BLaER1 (cell line): ENCODE measurements around the gene KCNN3.

Experiments used
- H3K27ac ChIP-seq: shearing (Covaris generic); formaldehyde crosslinking; 2 replicates; pipeline ENCODE4 v1.8.1; 2022
- H3K27me3 ChIP-seq: shearing (Covaris generic); formaldehyde crosslinking; 2 replicates; pipeline ENCODE4 v1.8.1; 2022
- H3K36me3 ChIP-seq: shearing (Covaris generic); formaldehyde crosslinking; 2 replicates; pipeline ENCODE4 v1.8.1; 2022
- H3K4me1 ChIP-seq: shearing (Covaris generic); formaldehyde crosslinking; 2 replicates; pipeline ENCODE4 v1.8.1; 2022
- H3K4me2 ChIP-seq: shearing (Covaris generic); formaldehyde crosslinking; 2 replicates; pipeline ENCODE4 v1.8.1; 2022
- H3K4me3 ChIP-seq: shearing (Covaris generic); formaldehyde crosslinking; 2 replicates; pipeline ENCODE4 v1.8.1; 2022
- H3K9ac ChIP-seq: shearing (Covaris generic); formaldehyde crosslinking; 2 replicates; pipeline ENCODE4 v1.8.1; 2022
- H3K9me3 ChIP-seq: shearing (Covaris generic); formaldehyde crosslinking; 2 replicates; pipeline ENCODE4 v1.8.1; 2022
- H4K20me1 ChIP-seq: shearing (Covaris generic); formaldehyde crosslinking; 2 replicates; pipeline ENCODE4 v1.8.1; 2022
- Cebpa-rat ChIP-seq: shearing (Covaris generic); IDR thresholded peaks from 2 replicates; pipeline ENCODE4 v1.8.1; 2022

The KCNN3 gene

DNA sequence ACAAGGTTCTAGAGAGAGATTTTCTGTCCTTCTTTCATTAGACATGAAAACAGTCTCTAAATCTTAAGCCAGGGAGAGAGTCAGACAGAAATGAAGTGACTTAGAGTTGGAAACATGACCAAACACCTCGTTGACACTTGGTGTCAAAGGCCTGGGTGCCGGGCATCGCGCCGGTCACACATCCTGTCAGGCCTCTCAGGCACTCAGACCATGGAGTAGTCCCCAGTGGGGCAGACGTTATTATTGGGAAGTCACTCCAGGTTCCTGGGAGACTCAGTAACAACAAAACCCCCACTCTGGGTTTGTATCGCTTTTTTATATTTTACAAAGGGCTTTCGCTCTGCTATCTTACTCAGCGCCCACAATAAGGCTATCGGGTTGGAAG lies 25.8 kb downstream of the KCNN3 start:
- TF ChIP-seq Cebpa-rat: no peak
- Histone ChIP-seq H3K9me3 (no peaks in the 10 kb centered on the region), H3K9ac (no peak overlapping the region), H4K20me1 (no peaks in the 10 kb centered on the region), H3K27me3 (no peaks in the 10 kb centered on the region), H3K36me3 (no peaks in the 10 kb centered on the region), H3K4me3 (no peak overlapping the region), H3K27ac (no peak overlapping the region), H3K4me2 (0 out of 2 replicates have a peak overlapping the region, but pooled peaks have one; percentile 23), H3K4me1 (peaks cover 80% of the 10 kb centered on the region)

DNA sequence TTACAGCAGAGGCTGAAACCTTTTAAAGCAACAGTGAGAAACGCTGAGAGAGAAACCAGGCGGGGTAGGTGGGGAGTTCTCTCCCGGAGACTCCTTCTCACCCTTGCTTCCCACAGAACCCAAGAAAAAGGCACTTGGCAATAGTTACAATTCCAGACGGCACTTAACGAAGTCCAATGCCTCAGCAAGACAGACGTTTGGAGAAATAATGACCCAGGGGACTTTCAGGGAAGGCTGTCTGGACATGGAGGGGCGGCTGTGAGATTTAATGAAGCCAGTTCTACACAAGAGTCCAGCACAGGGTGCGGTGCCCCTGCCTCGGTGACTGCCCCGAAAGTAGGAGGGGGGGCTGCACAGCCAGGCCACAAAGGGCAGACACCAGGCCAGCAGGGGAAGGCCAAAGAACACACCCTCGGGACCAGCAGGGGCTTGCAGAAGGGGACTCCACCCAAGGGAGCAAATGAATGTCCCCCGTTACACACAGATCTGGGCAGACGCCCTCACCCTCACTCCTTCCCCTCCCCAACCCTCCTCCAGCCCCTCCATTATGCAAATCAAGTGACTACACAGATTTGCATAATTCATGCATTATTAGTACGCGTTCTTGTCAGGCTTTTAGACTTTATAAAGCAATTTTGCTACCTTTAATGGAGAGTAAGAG lies 26.3 kb downstream of the KCNN3 start:
- H3K27me3 ChIP-seq: no peaks in the 10 kb centered on the region
- H4K20me1 ChIP-seq: no peaks in the 10 kb centered on the region
- H3K9ac ChIP-seq: no peak overlapping the region
- peak overlapping the region; percentile 23; the same call in 1 of the 2 replicates for H3K4me2 ChIP-seq
- H3K4me1 ChIP-seq: peaks cover 80% of the 10 kb centered on the region
- H3K4me3 ChIP-seq: no peak overlapping the region
- no peak for TF ChIP-seq Cebpa-rat
- no peak overlapping the region for H3K27ac ChIP-seq
- no peaks in the 10 kb centered on the region for H3K36me3 ChIP-seq
- no peaks in the 10 kb centered on the region for H3K9me3 ChIP-seq

DNA sequence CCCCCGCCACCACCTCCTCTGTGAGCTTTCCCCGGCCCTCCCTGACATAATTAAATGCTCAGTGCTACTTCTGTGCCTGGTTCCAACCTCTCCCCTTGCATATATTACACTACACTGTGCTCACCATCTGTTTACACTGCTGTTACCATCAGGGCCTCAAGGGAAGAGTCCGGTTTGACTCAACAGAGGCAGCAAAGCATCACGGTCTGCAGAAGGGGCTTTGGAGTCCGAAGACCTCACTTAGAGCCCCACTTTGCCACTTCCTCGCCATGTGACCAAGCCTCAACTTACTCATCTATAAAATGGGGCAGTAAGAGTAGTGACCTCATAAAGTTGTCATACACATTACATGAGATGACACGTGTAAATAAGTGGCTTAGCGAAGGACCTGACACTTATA lies 27.4 kb downstream of the KCNN3 start:
- no peak overlapping the region for H3K9ac ChIP-seq
- H4K20me1 ChIP-seq: no peaks in the 10 kb centered on the region
- H3K4me1 ChIP-seq: peaks cover 91% of the 10 kb centered on the region
- no peak for TF ChIP-seq Cebpa-rat
- H3K9me3 ChIP-seq: no peaks in the 10 kb centered on the region
- H3K36me3 ChIP-seq: no peaks in the 10 kb centered on the region
- H3K4me3 ChIP-seq: no peak overlapping the region
- H3K4me2 ChIP-seq: no peak overlapping the region
- H3K27me3 ChIP-seq: no peaks in the 10 kb centered on the region
- H3K27ac ChIP-seq: no peak overlapping the region

DNA sequence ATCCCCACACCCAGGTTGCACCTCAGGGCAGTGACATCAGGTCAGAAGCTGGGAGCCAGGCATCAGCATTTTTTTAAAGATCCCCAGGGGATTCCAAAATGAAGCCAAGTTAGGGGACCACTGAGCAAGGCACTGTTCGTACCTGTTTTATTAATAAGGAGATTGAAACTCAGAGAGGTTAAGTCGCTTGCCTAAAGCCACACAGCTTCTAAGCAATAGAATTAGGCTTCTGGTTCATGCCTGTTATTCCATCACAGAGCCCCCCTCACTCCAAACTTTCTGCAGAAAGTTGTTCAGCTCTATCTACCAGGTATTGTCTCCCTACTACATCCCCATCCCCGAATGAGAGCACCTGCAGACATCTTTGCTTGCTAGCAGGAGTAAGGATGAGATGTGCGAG lies 28.7 kb downstream of the KCNN3 start:
- H3K9me3 ChIP-seq: no peaks in the 10 kb centered on the region
- peak overlapping the region; percentile 85 for H3K4me2 ChIP-seq
- H3K36me3 ChIP-seq: no peaks in the 10 kb centered on the region
- peak overlapping the region; percentile 83; the same call in 1 of the 2 replicates for H3K27ac ChIP-seq
- no peaks in the 10 kb centered on the region for H4K20me1 ChIP-seq
- peaks cover 94% of the 10 kb centered on the region for H3K4me1 ChIP-seq
- no peak overlapping the region for H3K4me3 ChIP-seq
- H3K9ac ChIP-seq: peak overlapping the region; percentile 53; the same call in 1 of the 2 replicates
- no peaks in the 10 kb centered on the region for H3K27me3 ChIP-seq
- no peak for TF ChIP-seq Cebpa-rat

DNA sequence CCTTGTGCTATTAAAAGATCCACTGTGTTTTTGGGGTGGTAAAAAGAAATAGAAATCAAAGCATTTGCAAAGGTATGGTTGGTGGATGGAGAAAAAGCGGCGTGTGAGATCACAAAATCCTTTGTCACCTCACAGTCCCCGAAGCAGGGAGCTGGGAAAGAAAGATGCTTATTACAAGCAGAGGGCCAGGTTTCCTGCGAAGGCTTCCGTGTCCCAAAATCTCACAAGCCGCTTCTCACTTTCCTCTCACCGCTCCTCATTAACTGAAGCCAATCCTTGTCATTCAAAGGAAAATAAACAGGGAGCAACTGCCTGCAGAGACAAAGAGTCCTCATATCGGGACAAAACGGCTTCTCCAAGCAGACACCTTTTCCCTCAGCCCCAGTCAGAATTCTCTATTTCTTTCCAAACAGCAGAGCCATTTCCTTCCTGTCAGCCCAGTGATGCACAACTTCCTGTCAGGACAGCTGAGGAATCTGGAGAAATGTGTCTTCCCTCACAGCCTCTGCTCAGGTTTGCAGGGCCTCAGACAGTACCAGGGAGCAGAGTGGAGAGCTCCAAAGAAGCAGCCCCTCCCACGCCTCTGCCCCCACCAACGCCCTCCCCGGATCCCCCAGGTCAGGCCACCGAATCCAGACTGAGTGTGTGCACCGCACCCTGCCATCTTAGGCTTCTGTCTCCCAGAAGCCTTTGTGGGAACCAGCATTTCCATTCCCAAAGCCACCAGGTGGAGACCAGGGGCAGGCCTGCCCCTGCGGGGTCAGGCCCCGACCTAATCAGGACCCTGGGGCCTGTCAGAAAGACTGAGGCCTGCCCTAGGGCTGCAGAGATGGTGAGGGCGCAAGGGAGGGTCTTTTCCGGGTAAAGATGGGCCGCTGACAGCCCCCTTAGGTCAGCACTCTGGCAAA lies 29.6 kb downstream of the KCNN3 start:
- no peak for TF ChIP-seq Cebpa-rat
- H3K4me2 ChIP-seq: peak overlapping the region; percentile 85
- peaks cover 94% of the 10 kb centered on the region for H3K4me1 ChIP-seq
- H3K9ac ChIP-seq: peak overlapping the region; percentile 53
- H3K4me3 ChIP-seq: no peak overlapping the region
- peak overlapping the region; percentile 83 for H3K27ac ChIP-seq
- H3K36me3 ChIP-seq: no peaks in the 10 kb centered on the region
- no peaks in the 10 kb centered on the region for H3K27me3 ChIP-seq
- no peaks in the 10 kb centered on the region for H4K20me1 ChIP-seq
- H3K9me3 ChIP-seq: no peaks in the 10 kb centered on the region

DNA sequence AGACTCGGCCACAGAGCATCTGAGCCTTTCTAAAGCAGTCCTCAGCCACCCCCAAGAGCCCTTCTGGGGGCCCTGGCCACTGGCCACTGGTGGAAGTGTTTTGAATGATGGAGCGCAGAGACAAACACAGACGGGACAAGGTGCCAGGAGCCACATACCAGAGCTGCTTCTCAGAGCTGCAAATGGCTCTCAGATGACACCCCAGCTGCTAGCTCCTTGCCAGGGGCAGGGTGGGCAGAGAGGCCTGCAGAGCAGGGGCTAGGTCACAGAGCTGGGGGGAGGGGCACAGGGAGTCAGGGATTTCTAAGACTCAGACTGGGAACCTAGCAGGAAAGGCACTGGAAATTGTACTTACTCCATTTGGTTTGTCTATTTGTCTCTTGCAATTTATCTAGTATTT lies 30.4 kb downstream of the KCNN3 start:
- Histone ChIP-seq H3K27me3 (no peaks in the 10 kb centered on the region), H3K4me1 (peaks cover 90% of the 10 kb centered on the region), H3K27ac (peak overlapping the region; percentile 83; the same call in 1 of the 2 replicates), H4K20me1 (no peaks in the 10 kb centered on the region), H3K4me2 (peak overlapping the region; percentile 85), H3K9me3 (no peaks in the 10 kb centered on the region), H3K9ac (no peak overlapping the region), H3K4me3 (no peak overlapping the region), H3K36me3 (no peaks in the 10 kb centered on the region)
- no peak for TF ChIP-seq Cebpa-rat

DNA sequence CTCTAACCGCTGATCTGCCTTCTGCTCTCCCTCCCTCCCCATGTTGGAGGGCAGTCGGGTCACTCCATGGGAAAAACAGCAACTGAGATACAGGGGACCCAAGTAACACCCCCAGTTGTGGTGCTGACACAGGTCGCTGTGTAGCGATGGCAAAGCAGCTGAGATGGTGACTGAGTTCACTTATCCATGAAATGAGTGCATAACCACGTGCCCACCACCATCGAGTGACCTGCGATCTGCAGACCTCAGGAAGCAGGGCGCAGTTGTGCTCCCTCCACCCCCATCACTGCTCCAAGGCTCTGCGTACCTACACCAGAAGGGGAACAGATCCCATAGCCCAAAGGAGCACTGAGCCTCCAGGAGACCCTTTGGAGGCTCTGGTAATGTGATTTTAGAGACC lies 31.1 kb downstream of the KCNN3 start:
- Histone ChIP-seq H3K27me3 (no peaks in the 10 kb centered on the region), H3K27ac (peak overlapping the region; percentile 83; the same call in 1 of the 2 replicates), H3K4me3 (no peak overlapping the region), H3K9ac (no peak overlapping the region), H4K20me1 (no peaks in the 10 kb centered on the region), H3K36me3 (no peaks in the 10 kb centered on the region), H3K4me2 (peak overlapping the region; percentile 85), H3K4me1 (peaks cover 85% of the 10 kb centered on the region), H3K9me3 (no peaks in the 10 kb centered on the region)
- TF ChIP-seq Cebpa-rat: no peak

DNA sequence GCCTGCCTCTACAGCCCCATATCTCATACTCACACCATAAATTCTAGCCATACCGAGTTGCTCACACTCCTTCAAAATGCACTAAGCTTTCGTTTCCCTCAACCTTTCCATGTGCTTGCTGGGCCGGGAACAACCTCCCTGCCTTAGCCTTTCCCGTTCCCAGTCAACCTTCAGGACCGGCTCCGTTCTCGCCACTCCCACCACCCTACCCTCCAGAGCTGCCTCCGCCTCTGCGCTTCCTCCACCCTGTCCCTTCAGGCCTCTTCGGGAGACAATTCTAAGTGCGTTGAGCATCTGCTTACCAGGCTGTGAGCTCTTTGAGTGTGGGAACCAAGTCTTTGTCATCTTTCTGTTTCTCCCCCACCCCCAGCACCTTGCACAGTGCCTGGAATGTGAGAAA lies 31.6 kb downstream of the KCNN3 start:
- peak overlapping the region; percentile 85 for H3K4me2 ChIP-seq
- H3K4me3 ChIP-seq: no peak overlapping the region
- peaks cover 80% of the 10 kb centered on the region for H3K4me1 ChIP-seq
- no peaks in the 10 kb centered on the region for H3K27me3 ChIP-seq
- no peaks in the 10 kb centered on the region for H3K36me3 ChIP-seq
- no peak for TF ChIP-seq Cebpa-rat
- H3K9me3 ChIP-seq: no peaks in the 10 kb centered on the region
- H4K20me1 ChIP-seq: no peaks in the 10 kb centered on the region
- H3K27ac ChIP-seq: peak overlapping the region; percentile 83; the same call in 1 of the 2 replicates
- H3K9ac ChIP-seq: no peak overlapping the region

DNA sequence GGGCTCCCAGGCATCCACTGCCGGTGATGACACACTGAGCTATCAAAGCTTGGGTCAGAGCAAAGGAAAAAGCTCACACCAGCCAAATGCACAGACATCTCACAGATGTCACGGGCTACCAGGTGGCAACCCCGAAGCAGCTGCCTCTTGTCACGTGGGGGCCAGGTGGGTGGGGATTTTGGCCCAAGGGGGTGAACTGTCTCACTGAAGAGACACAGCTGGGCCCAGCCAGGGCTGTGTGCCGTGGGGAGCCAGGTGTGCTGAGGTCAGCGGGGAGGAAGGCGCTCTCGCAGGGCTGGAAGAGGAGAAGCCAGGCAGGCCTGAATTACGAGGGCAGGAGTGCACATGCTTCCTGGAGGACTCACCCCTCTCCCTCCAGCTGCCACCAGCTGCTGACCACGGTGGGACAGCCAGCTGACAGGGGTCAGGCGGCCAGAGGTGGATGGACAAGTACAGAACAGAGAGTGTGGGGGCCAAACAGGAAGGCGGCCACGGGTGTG lies 32.4 kb downstream of the KCNN3 start:
- H3K27ac ChIP-seq: peak overlapping the region; percentile 83; the same call in 1 of the 2 replicates
- H3K36me3 ChIP-seq: no peaks in the 10 kb centered on the region
- peak overlapping the region; percentile 85 for H3K4me2 ChIP-seq
- no peaks in the 10 kb centered on the region for H3K27me3 ChIP-seq
- peaks cover 78% of the 10 kb centered on the region for H3K4me1 ChIP-seq
- no peak for TF ChIP-seq Cebpa-rat
- no peaks in the 10 kb centered on the region for H3K9me3 ChIP-seq
- no peaks in the 10 kb centered on the region for H4K20me1 ChIP-seq
- no peak overlapping the region for H3K4me3 ChIP-seq
- no peak overlapping the region; the same call in 1 of the 2 replicates for H3K9ac ChIP-seq
